GM19035 (cell line): ENCODE results near the gene IPO4.
A peak's percentile ranks its signal among the peaks of the same experiment; 100 is the strongest.

Source experiments
- ATAC-seq: cut with Tn5 transposase; IDR thresholded peaks from one replicate; pipeline ENCODE4 v1.9.1; 2021; ENCODE audit not compliant: unreplicated experiment

The IPO4 gene

DNA sequence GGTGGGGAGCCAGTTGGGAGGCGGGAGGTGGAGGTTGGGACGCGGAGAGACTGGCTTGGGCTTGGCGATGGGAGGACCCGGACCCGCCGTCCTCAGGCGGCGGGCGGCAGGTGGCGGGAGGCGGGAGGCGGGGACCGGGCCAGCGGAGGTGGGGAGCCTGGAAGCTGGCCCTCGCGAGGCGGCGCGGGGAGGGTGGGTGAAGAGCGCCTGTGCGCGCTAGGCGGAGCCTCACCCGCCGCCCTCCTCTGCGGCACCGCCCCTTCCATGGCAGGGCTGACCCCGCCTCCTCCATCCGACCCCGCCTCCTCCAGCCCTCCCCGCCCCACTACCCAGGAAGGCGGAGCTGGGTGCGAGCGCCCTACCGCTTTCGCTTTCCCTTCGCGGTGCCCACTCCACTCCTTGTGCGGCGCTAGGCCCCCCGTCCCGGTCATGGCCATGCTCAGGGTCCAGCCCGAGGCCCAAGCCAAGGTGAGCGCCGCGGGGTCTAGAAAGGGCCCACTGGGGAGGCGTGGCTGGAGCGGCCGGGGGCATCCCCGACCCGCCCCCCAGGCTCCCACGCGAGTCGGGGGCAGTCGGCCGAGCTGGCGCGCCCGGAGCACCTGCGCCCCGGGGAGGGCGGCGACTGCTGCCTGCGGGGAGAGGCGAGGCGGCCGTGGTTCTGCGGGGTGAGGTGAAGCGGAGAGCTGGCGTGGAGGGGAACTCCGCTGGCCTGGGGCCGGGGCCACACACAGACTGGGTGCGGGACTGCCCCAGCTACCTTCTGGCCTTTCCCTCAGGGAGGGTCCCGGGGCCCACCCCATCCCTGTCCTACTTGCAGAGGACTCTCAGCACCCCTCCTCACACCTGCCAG is 52.6 kb downstream of the IPO4 start, which contains the start of gene PSME1:
Gene PSME1 (plus strand): TSS at position 361 of the 850 bp plus-strand sequence. CDS start 69 bp downstream, at position 430.
- ATAC-seq = peak; percentile 84

DNA sequence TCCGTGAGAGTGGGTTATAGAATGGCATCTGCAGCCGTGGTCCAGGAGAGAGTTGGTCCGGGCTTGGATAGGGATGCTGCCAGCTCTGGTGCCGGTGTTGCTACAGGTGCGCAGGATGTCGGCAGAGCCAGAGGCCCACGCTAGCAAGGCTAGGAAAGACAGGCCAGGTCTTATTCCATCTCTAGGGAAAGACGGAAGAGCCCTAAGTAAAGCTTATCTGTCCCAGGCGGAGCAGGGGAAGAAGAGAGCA is 53.1 kb downstream of the IPO4 start:
- ATAC-seq = peak; percentile 8

DNA sequence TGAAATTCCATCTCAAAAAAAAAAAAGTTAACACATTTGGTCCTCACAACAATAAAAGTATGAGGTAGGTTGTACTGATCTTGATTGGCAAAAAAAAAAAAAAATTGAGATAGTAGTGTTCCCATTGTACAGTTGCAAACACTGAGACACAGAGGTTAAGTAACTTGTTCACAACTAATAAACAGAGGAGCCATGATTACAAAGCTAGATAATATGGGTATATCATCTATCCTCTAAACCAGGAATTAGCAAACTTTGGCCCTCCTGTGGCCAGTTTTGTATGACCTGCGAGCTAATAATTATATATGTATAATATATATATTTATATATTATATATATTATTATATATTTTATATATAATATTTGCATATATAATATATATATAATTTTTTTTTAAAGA is 54.9 kb downstream of the IPO4 start:
- ATAC-seq = no peak

DNA sequence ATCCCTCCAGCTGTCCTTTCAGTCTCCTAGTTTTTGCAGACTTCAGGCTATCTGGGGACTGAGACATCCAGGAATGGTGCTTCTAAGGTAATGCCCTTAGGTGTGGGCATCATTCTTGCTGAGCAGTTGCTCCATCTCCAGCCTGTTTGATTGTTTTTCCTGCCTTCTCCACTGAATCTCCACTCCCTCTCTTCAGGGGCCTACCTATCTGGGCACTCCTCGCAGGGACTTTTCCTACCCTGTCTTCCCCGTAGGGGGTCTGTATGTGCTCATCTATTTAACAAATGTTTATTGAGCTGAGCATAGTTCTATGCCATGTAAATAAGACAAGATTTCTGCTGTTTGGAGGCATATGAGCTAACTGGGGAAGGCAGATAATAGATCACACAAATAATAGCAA is 55.6 kb downstream of the IPO4 start:
- ATAC-seq = no peak

DNA sequence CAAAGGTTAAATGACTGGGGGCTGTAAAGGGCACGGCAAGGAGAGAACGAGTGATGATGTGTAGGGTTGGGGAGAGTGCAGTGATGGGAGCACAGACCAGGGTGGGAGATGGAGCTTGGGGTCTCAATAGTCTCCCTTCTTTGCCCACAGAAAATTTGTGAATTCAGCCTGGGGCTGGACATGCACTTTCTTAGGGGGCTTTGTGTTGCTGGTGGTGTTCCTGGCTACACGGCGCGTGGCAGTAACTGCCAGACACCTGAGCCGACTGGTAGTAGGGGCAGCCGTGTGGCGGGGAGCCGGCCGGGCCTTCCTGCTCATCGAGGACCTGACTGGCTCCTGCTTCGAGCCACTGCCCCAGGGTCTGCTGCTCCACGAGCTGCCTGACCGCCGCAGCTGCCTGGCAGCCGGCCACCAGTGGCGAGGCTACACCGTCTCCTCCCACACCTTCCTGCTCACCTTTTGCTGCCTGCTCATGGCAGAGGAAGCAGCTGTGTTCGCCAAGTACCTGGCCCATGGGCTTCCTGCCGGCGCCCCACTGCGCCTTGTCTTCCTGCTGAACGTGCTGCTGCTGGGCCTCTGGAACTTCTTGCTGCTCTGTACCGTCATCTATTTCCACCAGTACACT is 56.4 kb downstream of the IPO4 start:
- no peak for ATAC-seq

DNA sequence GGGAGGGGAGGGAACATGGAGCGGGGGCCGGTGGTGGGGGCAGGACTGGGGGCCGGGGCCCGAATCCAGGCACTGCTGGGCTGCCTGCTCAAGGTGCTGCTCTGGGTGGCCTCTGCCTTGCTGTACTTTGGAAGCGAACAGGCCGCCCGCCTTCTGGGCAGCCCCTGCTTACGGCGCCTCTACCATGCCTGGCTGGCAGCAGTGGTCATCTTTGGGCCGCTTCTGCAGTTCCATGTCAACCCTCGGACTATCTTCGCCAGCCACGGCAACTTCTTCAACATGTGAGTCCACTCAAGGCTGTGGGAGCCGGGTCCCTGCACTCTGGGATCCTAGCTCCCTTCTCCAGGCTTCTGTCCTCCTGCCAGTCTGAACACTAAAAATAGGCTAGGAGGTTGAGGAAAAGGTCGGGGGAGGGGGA is 57.1 kb downstream of the IPO4 start:
- ATAC-seq = no peak

DNA sequence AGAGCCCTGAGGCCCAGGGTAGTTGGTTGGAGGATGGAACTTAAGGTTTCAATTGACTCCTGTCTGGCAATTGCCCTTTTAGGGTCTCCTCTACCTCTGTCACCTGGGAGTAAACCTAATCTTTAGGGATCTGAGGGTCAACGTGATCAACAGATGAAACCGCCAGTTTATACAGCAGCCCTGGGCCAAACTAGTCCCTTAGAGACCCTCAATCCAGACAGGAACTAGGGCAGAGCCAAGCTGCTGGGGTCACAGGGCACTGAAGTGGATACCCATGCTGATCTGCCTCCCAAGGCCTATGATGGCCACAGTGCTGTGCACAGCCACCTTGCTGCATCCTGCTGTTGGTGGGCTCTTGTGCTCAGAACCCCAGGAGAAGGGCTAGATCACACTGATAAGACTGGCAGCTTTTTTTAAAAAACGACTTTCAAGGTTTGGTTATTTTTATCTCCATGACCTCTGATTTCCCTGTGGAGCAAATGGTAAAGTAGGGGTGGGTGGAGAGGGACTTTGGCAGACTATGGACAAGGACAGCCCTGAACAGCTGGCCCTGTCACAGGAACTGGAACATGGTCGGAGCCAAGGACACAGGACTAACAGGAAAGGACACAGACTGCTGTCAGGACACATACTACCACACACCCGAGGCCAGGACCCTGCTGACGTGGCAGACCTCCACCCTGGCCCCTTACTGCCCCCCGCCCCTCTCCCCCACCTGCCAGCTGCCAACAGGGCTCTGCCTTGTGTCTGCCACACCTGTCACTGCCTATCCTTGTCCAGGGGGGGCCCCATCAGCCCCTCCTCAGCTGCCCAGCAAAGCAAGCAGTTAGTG is 57.7 kb downstream of the IPO4 start:
- no peak for ATAC-seq

DNA sequence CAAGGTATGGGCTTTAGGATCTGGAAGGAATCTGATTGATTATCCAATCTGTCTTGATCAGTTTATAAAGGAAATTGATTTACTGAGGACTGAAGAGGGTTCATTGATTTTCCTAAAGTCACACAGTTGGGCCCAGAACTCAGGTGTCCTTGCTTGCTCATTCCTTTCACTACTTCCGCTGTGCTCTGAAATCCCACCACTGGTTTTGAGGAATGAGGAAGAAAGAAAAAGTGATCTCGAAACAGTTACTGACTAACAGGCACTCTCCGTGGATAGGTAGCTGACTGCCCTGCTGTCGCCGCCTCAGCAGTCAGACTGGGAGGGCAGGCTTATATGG is 58.3 kb downstream of the IPO4 start, which contains the start of gene FITM1:
Gene FITM1 (plus strand): TSS at position 280 of the 337 bp plus-strand sequence. CDS start 905 bp downstream, outside the sequence.
- no peak for ATAC-seq
